HepG2 (cell line): ENCODE measurements around the gene TEKT5. TPM values are rescaled to one million over a fixed set of nuclear protein-coding genes. Genes with fewer than 3 reads are reported as not detected.

ENCODE experiments used
- ATAC-seq: fragments of 200-7000 bp; cut with Tn5 transposase; 3 replicates; pipeline ENCODE4 v1.9.1; 2020; ENCODE audit warnings: mild to moderate bottlenecking, moderate library complexity
- BruUV-seq: library from RNA; stranded (reverse); fragments of 400-500 nt; replicated peaks from 2 replicates; lab custom pipeline; 2021; lab: Mats Ljungman, UMichigan
- CTCF ChIA-PET: fragments of 300-600 bp; formaldehyde crosslinking; extraction: SDS; loops from one replicate; lab custom pipeline; 2021; ENCODE audit warnings: low total read pairs, inconsistent platforms, low intra/inter-chr PET ratio; lab: Yijun Ruan, JAX
- POLR2A ChIA-PET: fragments of 350-600 bp; sonication (Branson Sonifier 250); formaldehyde crosslinking; loops from one replicate; lab custom pipeline; 2020; ENCODE audit warnings: antibody characterized with exemption, inconsistent platforms; lab: Yijun Ruan, JAX
- DNase-seq: peaks from one replicate; pipeline ENCODE4 v3.0.0-alpha.2; 2015; ENCODE audit warnings: low spot score
- FAIRE-seq: peaks from 3 replicates; lab custom pipeline; 2011; peaks lifted over from hg19 to GRCh38; lab: Jason Lieb, UNC
- H2AFZ ChIP-seq: one replicate; pipeline ENCODE4 v1.6.1; 2011; ENCODE audit warnings: low read length, inconsistent platforms
- H3K27ac ChIP-seq: fragments of 300-600 bp; 3 replicates; pipeline ENCODE4 v1.8.0; 2011; ENCODE audit warnings: mixed run types, mild to moderate bottlenecking, mixed read lengths, low read length, inconsistent platforms; ENCODE audit not compliant: insufficient read depth; ENCODE audit errors: extremely low read length
- H3K27me3 ChIP-seq, 2 experiments: fragments of 200-600 bp in 1 of 2; 2 replicates in 1 of 2; 3 replicates in 1 of 2; pipeline versions ENCODE4 v1.6.0 to v1.8.0; 2011; ENCODE audit warnings: low read length in 2 of 2, mild to moderate bottlenecking in 2 of 2, moderate library complexity in 2 of 2, inconsistent platforms in 1 of 2; ENCODE audit not compliant: insufficient read depth in 2 of 2, control insufficient read depth in 1 of 2
- H3K36me3 ChIP-seq, 2 experiments: fragments of 200-600 bp in 1 of 2; replicated peaks in 1 of 2; 2 replicates in 1 of 2; 3 replicates in 1 of 2; pipeline versions ENCODE4 v1.5.1 to v1.8.0; 2011; ENCODE audit warnings: low read length in 2 of 2, inconsistent platforms in 1 of 2; ENCODE audit not compliant: insufficient read depth in 2 of 2, control insufficient read depth in 1 of 2
- H3K4me1 ChIP-seq: 2 replicates; pipeline ENCODE4 v1.5.1; 2012; ENCODE audit warnings: low read length, inconsistent platforms; ENCODE audit not compliant: insufficient read depth
- H3K4me2 ChIP-seq: 2 replicates; pipeline ENCODE4 v1.6.0; 2011; ENCODE audit warnings: low read depth, low read length, inconsistent platforms
- H3K4me3 ChIP-seq, 3 experiments: fragments of 200-600 bp in 1 of 3; sonication (generic), shearing (Covaris generic) in 1 of 3; replicated peaks in 1 of 3; 2 replicates each; pipeline ENCODE4 v1.5.1; 2011 to 2016; ENCODE audit warnings: low read length in 3 of 3, inconsistent platforms in 2 of 3, low read depth in 2 of 3, mild to moderate bottlenecking in 2 of 3, control low read depth in 1 of 3, mixed read lengths in 1 of 3; ENCODE audit not compliant: insufficient read depth in 1 of 3
- H3K79me2 ChIP-seq: one replicate; pipeline ENCODE4 v1.6.1; 2011; ENCODE audit warnings: low read length, inconsistent platforms; ENCODE audit not compliant: insufficient read depth
- H3K9ac ChIP-seq: 2 replicates; pipeline ENCODE4 v1.6.0; 2011; ENCODE audit warnings: mild to moderate bottlenecking, low read depth, low read length, inconsistent platforms; ENCODE audit not compliant: insufficient read depth
- H3K9me3 ChIP-seq: 2 replicates; pipeline ENCODE4 v1.5.1; 2012; ENCODE audit warnings: mild to moderate bottlenecking, low read length
- H4K20me1 ChIP-seq: 2 replicates; pipeline ENCODE4 v1.6.0; 2011; ENCODE audit warnings: inconsistent platforms, mild to moderate bottlenecking, low read length, moderate library complexity; ENCODE audit not compliant: insufficient read depth
- ARNTL ChIP-seq: sonication (generic); formaldehyde crosslinking; IDR thresholded peaks from 2 replicates; pipeline ENCODE4 v1.4.0; 2020; ENCODE audit warnings: mild to moderate bottlenecking, missing genetic modification reagents
- ATF7 ChIP-seq, 2 experiments: fragments of 450-650 bp in 1 of 2; sonication (generic) in 1 of 2; formaldehyde crosslinking in 1 of 2; IDR thresholded peaks; 2 replicates each; pipeline versions ENCODE4 v1.4.0 to v1.6.1; 2016 to 2020; ENCODE audit warnings: antibody characterized with exemption in 1 of 2, mild to moderate bottlenecking in 1 of 2, missing genetic modification reagents in 1 of 2
- GLI4 ChIP-seq: sonication (generic); formaldehyde crosslinking; IDR thresholded peaks from 2 replicates; pipeline ENCODE4 v1.5.1; 2020; ENCODE audit warnings: missing genetic modification reagents, mild to moderate bottlenecking, moderate library complexity, borderline replicate concordance
- HNRNPUL1 ChIP-seq: fragments of 200-400 bp; formaldehyde crosslinking; IDR thresholded peaks from 2 replicates; pipeline ENCODE4 v1.6.1; 2017; ENCODE audit warnings: low read depth, mild to moderate bottlenecking, low read length, moderate library complexity
- HOXA5 ChIP-seq: sonication (generic); formaldehyde crosslinking; IDR thresholded peaks from 2 replicates; pipeline ENCODE4 v1.4.0; 2020; ENCODE audit warnings: missing genetic modification reagents
- MIER3 ChIP-seq: IDR thresholded peaks from 2 replicates; pipeline ENCODE4 v1.6.1; 2016; ENCODE audit warnings: missing compliant biosample characterization, borderline replicate concordance
- MYC ChIP-seq: sonication (generic); formaldehyde crosslinking; IDR thresholded peaks from 2 replicates; pipeline ENCODE4 v1.9.0; 2021; ENCODE audit warnings: missing genetic modification reagents, borderline replicate concordance
- PAWR ChIP-seq: sonication (generic); formaldehyde crosslinking; IDR thresholded peaks from 2 replicates; pipeline ENCODE4 v1.4.0; 2020; ENCODE audit warnings: missing genetic modification reagents, mild to moderate bottlenecking, borderline replicate concordance
- TEAD2 ChIP-seq: sonication (generic); formaldehyde crosslinking; IDR thresholded peaks from 2 replicates; pipeline ENCODE4 v1.9.0; 2021; ENCODE audit warnings: missing genetic modification reagents
- TMF1 ChIP-seq: sonication (generic); formaldehyde crosslinking; IDR thresholded peaks from 2 replicates; pipeline ENCODE4 v1.8.1; 2022; ENCODE audit warnings: low read depth, missing genetic modification reagents
- ZBTB4 ChIP-seq: sonication (generic); formaldehyde crosslinking; IDR thresholded peaks from 2 replicates; pipeline ENCODE4 v1.4.0; 2020; ENCODE audit warnings: missing genetic modification reagents, mild to moderate bottlenecking, borderline replicate concordance
- ZFP37 ChIP-seq: sonication (generic); formaldehyde crosslinking; IDR thresholded peaks from 2 replicates; pipeline ENCODE4 v1.4.0; 2020; ENCODE audit warnings: missing genetic modification reagents, borderline replicate concordance
- ZFP90 ChIP-seq: sonication (generic); formaldehyde crosslinking; IDR thresholded peaks from 2 replicates; pipeline ENCODE4 v1.8.0; 2022; ENCODE audit warnings: missing genetic modification reagents, mild to moderate bottlenecking, inconsistent platforms, borderline replicate concordance
- ZNF280D ChIP-seq: sonication (generic); formaldehyde crosslinking; IDR thresholded peaks from 2 replicates; pipeline ENCODE4 v1.5.1; 2020; ENCODE audit warnings: mild to moderate bottlenecking, missing genetic modification reagents
- ZNF350 ChIP-seq: sonication (generic); formaldehyde crosslinking; IDR thresholded peaks from 2 replicates; pipeline ENCODE4 v1.4.0; 2020; ENCODE audit warnings: mild to moderate bottlenecking, low read depth, missing genetic modification reagents, borderline replicate concordance
- ZNF468 ChIP-seq: sonication (generic); formaldehyde crosslinking; IDR thresholded peaks from 2 replicates; pipeline ENCODE4 v1.8.0; 2022; ENCODE audit warnings: mild to moderate bottlenecking, moderate library complexity, missing genetic modification reagents
- WGBS: methylation state at CpG from one replicate; pipeline ENCODE4 v1.1.6; 2017; ENCODE audit warnings: low lambda C conversion rate; 5-methylcytosine and 5-hydroxymethylcytosine counted together
- in situ Hi-C: cut with HindIII; loops from 2 replicates; pipeline ENCODE4 v1.10.0; 2017; ENCODE audit warnings: low pct_unique_long_range_greater_than_20kb; ENCODE audit not compliant: extremely low pct_ligation_motif_present
- intact Hi-C: fragments of 100-400 bp; cut with micrococcal nuclease; formaldehyde crosslinking; loops from one replicate; pipeline ENCODE4 v1.10.0; 2022; ENCODE audit not compliant: unreplicated experiment
- polyA plus RNA-seq, 8 experiments: library from polyadenylated mRNA; depleted of rRNA in 3 of 8; stranded (reverse) in 7 of 8; unstranded in 1 of 8; fragments of >200 nt; fragmentation: Illumina TruSeq in 4 of 8; extraction: Trizol in 4 of 8; gene quantifications; 2 replicates each; pipeline versions ENCODE4 v1.2.1 to v1.2.3, GENCODE V29; 2011 to 2016; ENCODE audit warnings: low read depth in 4 of 8, missing spikeins in 1 of 8, mixed read lengths in 1 of 8; ENCODE audit not compliant: insufficient read depth in 1 of 8
- total RNA-seq, 5 experiments: library from RNA; depleted of rRNA; stranded (reverse); fragments of >200 nt; fragmentation: Illumina TruSeq; extraction: Trizol; gene quantifications; 2 replicates each; pipeline ENCODE4 v1.2.3, GENCODE V29; 2016; ENCODE audit warnings: low read depth in 1 of 5
- TF ChIP-seq, protein P1 (sequence below): sonication (generic); formaldehyde crosslinking; IDR thresholded peaks from 2 replicates; pipeline ENCODE4 v1.4.0; 2020; ENCODE audit warnings: missing genetic modification reagents

The TEKT5 gene
- total and polyA plus RNA-seq, 2 of the 13 experiments (the other 11 are each of a cell fraction or from before 2014, with no cell fraction given): 0.16 TPM; not detected in 1

- TF ChIP-seq ZNF280D (CRISPR knock-in tag): no peak
- no peak for TF ChIP-seq ZNF468 (CRISPR knock-in tag)
- no peak for TF ChIP-seq HOXA5 (CRISPR knock-in tag)
- no peak for TF ChIP-seq ARNTL (CRISPR knock-in tag)
- TF ChIP-seq GLI4: no peak
- TF ChIP-seq MIER3 (CRISPR knock-in tag): no peak
- no peak for TF ChIP-seq TMF1
- TF ChIP-seq ZFP37 (CRISPR knock-in tag): no peak
- no peak for TF ChIP-seq ATF7 (IDR thresholded peaks at IDR 0.05)
- no peak for TF ChIP-seq ATF7 (CRISPR knock-in tag; IDR thresholded peaks at IDR 0.05)
- no peak for TF ChIP-seq MYC (CRISPR knock-in tag)
- TF ChIP-seq ZFP90 (CRISPR knock-in tag): no peak
Observed at GRCh38 chr16:10584981-10585438, 109.7 kb downstream of the TEKT5 start (continued).

DNA sequence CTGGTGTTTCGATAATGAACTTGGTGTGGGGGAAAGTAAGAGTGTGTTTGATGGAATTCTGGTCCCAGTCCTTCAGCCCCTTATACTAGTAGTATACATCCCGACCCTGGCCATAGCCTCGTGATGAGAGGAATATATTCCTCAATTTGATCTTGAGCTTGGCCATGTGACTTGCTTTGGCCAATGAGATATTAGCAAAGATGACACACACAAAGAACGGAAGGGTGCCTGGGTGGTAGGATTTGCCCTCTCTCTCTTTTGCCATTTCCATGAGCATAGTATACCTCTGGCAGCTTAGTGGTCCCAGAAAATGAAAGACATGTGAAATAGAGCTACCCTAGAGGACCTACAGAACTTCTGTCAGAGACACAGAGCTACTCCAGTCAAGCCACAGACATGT is 111.5 kb downstream of the TEKT5 start:
- DNase-seq (no peak), FAIRE-seq (no peak), ATAC-seq (no peak)
- H3K27ac ChIP-seq: no peak overlapping the region
- peaks cover 9% of the 10 kb centered on the region; the same call in 1 of the 2 replicates for H4K20me1 ChIP-seq
- POLR2A ChIA-PET: interaction anchor here (0.6 kb wide), 1 partner anchor 40 kb away, joined by 3 read pairs; no protein-coding TSS in a partner anchor
- H3K36me3 ChIP-seq: no peaks in the 10 kb centered on the region
- no peak overlapping the region for H3K4me2 ChIP-seq
- BruUV-seq: no TSS peak
- CTCF ChIA-PET: no interaction called here
- H3K79me2 ChIP-seq: peaks cover 15% of the 10 kb centered on the region
- no peak overlapping the region for H2AFZ ChIP-seq
- H3K9me3 ChIP-seq: peaks cover 7% of the 10 kb centered on the region; the same call in 1 of the 2 replicates
- no peak overlapping the region for H3K4me3 ChIP-seq
- intact Hi-C loops (no loop called here), in situ Hi-C loops (no loop called here)
- peaks cover 56% of the 10 kb centered on the region for H3K4me1 ChIP-seq
- H3K27me3 ChIP-seq: peaks cover 0 to 6% of the 10 kb centered on the region in 2 experiments; a peak in 2 of 5 replicates
- WGBS: 13% methylated on average over 4 of the region's 4 CpGs
- no peak overlapping the region for H3K9ac ChIP-seq
- TF ChIP-seq, protein P1, sequence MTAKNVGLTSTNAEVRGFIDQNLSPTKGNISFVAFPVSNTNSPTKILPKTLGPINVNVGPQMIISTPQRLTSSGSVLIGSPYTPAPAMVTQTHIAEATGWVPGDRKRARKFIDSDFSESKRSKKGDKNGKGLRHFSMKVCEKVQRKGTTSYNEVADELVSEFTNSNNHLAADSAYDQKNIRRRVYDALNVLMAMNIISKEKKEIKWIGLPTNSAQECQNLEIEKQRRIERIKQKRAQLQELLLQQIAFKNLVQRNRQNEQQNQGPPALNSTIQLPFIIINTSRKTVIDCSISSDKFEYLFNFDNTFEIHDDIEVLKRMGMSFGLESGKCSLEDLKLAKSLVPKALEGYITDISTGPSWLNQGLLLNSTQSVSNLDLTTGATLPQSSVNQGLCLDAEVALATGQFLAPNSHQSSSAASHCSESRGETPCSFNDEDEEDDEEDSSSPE (CRISPR knock-in tag): no peak
- no peak for TF ChIP-seq TEAD2 (CRISPR knock-in tag)
- no peak for TF ChIP-seq PAWR (CRISPR knock-in tag)
- no peak for TF ChIP-seq ZNF350 (CRISPR knock-in tag)
- no peak for TF ChIP-seq HNRNPUL1
- TF ChIP-seq ZBTB4 (CRISPR knock-in tag): no peak
